Vagina (tissue), 2 donors: ENCODE measurements around the gene MAP4K1. TPM values are rescaled to one million over a fixed set of nuclear protein-coding genes. Genes with fewer than 3 reads are reported as not detected.
A peak's percentile ranks its signal among the peaks of the same experiment; 100 is the strongest.

Source experiments
- DNase-seq, 2 donors: peaks; one replicate each; pipeline ENCODE4 v3.0.0-alpha.2; 2017; ENCODE audit errors: extremely low spot score in 2 of 2
- H3K27ac ChIP-seq: fragments of 200-600 bp; sonication (generic); one replicate; pipeline ENCODE4 v1.5.1; 2019
- H3K27me3 ChIP-seq: fragments of 200-600 bp; sonication (generic); one replicate; pipeline ENCODE4 v1.5.1; 2019
- H3K36me3 ChIP-seq, 2 donors: fragments of 200-600 bp; sonication (generic); one replicate each; pipeline ENCODE4 v1.5.1; 2017 to 2019
- H3K4me1 ChIP-seq: fragments of 200-600 bp; sonication (generic); one replicate; pipeline ENCODE4 v1.5.1; 2019
- H3K4me3 ChIP-seq, 2 donors: fragments of 200-600 bp; sonication (generic); 1 replicate in 1 of 2; 2 replicates in 1 of 2; pipeline ENCODE4 v1.5.1; 2016 to 2019
- H3K9me3 ChIP-seq: fragments of 200-600 bp; sonication (generic); one replicate; pipeline ENCODE4 v1.5.1; 2019
- POLR2A ChIP-seq, 2 donors: fragments of 450-650 bp; IDR thresholded peaks; one replicate each; pipeline ENCODE4 v1.6.1; 2017; ENCODE audit warnings: antibody characterized with exemption in 2 of 2, mild to moderate bottlenecking in 2 of 2, moderate library complexity in 2 of 2
- POLR2AphosphoS5 ChIP-seq, 2 donors: sonication (generic); formaldehyde crosslinking; IDR thresholded peaks; one replicate each; pipeline ENCODE4 v1.9.0; 2017; ENCODE audit warnings: antibody characterized with exemption in 2 of 2, mild to moderate bottlenecking in 2 of 2, low read depth in 1 of 2; ENCODE audit not compliant: insufficient read depth in 1 of 2
- intact Hi-C: fragments of 100-400 bp; cut with DNase I; formaldehyde crosslinking; loops from one replicate; pipeline ENCODE4 v1.15.1; 2023
- total RNA-seq: library from RNA; depleted of rRNA; stranded (reverse); fragments of >200 nt; gene quantifications from one replicate; pipeline ENCODE4 v1.2.3, GENCODE V29; 2016
- TF ChIP-seq, protein P1 (sequence below), 3 experiments: fragments of 450-650 bp in 2 of 3; fragments of 200-600 bp in 1 of 3; sonication (generic) in 1 of 3; IDR thresholded peaks; one replicate each; pipeline ENCODE4 v1.5.1; 2017 to 2019; ENCODE audit warnings: antibody characterized with exemption in 3 of 3, mild to moderate bottlenecking in 2 of 3, moderate library complexity in 2 of 3

Gene MAP4K1
- total RNA-seq, 1 donor from 2014 or later: 47.9 TPM

DNA sequence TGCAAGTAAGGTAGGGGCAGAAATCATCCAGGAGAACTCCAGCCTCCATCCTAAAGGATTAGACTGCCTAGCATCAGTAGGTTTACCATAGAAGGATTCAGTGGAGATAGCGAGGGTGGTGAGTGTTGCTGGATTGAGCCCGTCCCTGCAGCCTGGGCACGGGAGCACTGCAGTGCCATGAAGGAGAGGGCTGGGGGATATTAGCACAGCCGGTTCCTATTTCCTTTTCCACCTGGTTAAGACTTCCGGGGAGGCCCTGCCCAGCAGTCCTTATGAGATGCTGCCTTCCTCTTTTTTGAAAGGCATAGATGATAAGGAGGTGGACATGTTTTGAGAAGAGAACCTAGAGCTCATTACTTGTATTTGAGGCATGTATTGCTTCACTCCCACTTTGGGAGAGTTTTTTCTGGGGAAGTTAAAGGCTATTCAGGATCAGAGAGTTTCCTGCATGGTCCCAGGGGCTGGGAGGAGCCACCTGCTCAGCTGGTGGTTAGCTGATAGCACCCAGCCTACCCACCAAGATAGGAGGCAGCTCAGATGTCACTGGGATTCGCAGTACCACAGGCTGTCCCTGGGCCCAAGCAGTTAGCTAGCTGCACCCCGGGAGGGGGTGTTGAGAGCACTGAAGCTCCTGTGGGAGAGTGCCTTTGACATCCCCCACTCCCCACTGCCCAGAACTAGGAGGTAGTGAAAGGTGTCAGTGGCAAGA lies 46.9 kb upstream of the MAP4K1 start:
- DNase-seq: no peak
- no peaks in the 10 kb centered on the region for H3K36me3 ChIP-seq
- no peaks in the 10 kb centered on the region for H3K9me3 ChIP-seq
- H3K27ac ChIP-seq: peak overlapping the region; percentile 97
- TF ChIP-seq POLR2AphosphoS5 (IDR thresholded peaks at IDR 0.05; ENCODE audit: insufficient read depth in 1 of 2, low read depth in 1 of 2) (no peak), POLR2A (IDR thresholded peaks at IDR 0.05) (no peak)
- TF ChIP-seq, protein P1, sequence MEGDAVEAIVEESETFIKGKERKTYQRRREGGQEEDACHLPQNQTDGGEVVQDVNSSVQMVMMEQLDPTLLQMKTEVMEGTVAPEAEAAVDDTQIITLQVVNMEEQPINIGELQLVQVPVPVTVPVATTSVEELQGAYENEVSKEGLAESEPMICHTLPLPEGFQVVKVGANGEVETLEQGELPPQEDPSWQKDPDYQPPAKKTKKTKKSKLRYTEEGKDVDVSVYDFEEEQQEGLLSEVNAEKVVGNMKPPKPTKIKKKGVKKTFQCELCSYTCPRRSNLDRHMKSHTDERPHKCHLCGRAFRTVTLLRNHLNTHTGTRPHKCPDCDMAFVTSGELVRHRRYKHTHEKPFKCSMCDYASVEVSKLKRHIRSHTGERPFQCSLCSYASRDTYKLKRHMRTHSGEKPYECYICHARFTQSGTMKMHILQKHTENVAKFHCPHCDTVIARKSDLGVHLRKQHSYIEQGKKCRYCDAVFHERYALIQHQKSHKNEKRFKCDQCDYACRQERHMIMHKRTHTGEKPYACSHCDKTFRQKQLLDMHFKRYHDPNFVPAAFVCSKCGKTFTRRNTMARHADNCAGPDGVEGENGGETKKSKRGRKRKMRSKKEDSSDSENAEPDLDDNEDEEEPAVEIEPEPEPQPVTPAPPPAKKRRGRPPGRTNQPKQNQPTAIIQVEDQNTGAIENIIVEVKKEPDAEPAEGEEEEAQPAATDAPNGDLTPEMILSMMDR (IDR thresholded peaks at IDR 0.05): no peak
- intact Hi-C loops: no loop called here
- H3K4me3 ChIP-seq: no peak overlapping the region
- H3K27me3 ChIP-seq: no peaks in the 10 kb centered on the region
- H3K4me1 ChIP-seq: peaks cover 100% of the 10 kb centered on the region

DNA sequence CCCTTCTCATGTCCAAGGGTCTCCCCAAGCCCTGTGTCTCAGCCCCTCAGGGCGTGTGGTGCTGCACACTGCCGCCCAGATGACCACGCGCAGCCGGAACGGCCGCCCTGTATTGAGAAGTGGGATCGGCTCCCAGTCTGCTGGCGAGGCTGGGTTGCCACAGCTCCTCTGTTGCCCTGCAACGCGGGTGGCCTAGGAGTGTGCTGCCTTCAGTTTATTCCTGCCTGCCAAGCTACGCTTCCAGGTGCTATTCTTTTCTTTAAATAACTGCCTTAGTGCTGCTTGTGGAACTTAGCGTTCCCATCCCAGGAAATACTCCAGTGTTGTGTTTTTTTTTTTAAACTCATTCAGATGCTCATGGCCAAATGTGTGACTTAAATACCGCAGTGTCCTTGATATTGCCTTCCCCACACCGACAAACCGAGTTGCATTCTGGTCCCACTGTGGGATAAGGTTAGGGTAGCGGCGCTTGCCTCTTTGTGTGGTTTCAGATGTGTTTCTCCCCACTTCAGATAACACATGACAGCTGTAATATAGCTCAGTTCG lies 46.3 kb upstream of the MAP4K1 start:
- no peak for DNase-seq

DNA sequence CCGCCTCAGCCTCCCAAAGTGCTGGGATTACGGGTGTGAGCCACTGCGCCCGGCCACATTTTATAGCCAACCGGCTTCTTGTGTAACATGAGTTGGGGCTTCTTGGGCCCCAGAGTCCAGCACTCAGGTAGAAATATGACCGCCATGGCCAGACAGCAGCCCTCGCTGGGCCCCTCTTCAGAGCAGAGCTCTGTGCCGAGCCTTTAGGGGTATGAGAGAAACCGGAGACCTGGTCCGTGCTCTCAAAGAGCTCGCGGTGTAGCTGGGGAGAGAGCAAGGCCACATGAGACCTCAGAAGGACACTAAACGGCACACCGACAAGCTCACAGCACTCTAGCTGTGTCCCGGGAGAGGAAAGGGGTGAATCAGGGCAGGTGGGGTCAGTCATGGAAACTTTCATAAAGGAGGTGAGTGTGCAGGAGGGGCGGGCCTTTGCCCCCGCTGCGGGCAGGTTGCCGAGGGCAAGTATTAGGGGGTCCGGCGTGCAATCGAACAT lies 45.5 kb upstream of the MAP4K1 start:
- TF ChIP-seq POLR2AphosphoS5 (IDR thresholded peaks at IDR 0.05; ENCODE audit: insufficient read depth in 1 of 2, low read depth in 1 of 2): peak in 1 of 2 donors; percentile 19
- TF ChIP-seq, protein P1 (IDR thresholded peaks at IDR 0.05): no peak
- no peak for DNase-seq
- Histone ChIP-seq H3K4me1 (peaks cover 100% of the 10 kb centered on the region), H3K4me3 (peak overlapping the region in 1 of 2 donors; percentile 27), H3K27ac (peak overlapping the region; percentile 97), H3K36me3 (no peaks in the 10 kb centered on the region), H3K9me3 (no peaks in the 10 kb centered on the region), H3K27me3 (no peaks in the 10 kb centered on the region)
- intact Hi-C loops: no loop called here

More for the DNA sequence above, 46.3 kb upstream of the MAP4K1 start:
- H3K9me3 ChIP-seq: no peaks in the 10 kb centered on the region
- peak overlapping the region in 1 of 2 donors; percentile 27 for H3K4me3 ChIP-seq
- H3K27me3 ChIP-seq: no peaks in the 10 kb centered on the region
- intact Hi-C loops: no loop called here
- H3K27ac ChIP-seq: peak overlapping the region; percentile 97
- no peaks in the 10 kb centered on the region for H3K36me3 ChIP-seq
- TF ChIP-seq POLR2AphosphoS5 (IDR thresholded peaks at IDR 0.05; ENCODE audit: insufficient read depth in 1 of 2, low read depth in 1 of 2) (peak; percentile 71 to 80), POLR2A (IDR thresholded peaks at IDR 0.05) (no peak)
- H3K4me1 ChIP-seq: peaks cover 100% of the 10 kb centered on the region

DNA sequence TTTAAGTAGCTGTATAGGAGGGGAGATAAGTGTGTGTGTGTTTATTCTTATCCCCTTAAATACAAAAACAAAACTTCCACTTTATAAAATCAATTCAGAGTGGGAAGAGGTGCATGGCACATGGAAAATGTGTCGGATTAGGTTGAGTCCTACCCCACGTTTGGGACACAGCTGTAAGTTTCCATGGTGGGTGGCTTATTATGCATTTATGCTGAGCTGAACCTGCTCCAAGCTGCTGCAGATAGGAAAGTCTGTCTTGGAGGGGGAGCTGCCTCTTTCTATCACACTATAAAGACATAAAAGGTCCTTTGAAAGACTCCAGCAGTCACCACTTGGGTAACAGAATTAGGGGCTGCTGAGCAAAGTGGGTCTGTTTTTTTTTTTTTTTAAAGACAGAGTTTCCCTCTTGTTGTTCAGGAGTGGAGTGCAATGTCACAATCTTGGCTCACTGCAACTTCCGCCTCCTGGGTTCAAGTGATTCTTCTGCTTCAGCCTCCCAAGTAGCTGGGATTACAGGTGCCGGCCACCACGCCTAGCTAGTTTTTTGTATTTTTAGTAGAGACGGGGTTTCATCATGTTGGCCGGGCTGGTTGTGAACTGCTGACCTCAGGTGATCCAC lies 44.9 kb upstream of the MAP4K1 start:
- intact Hi-C loops: no loop called here
- H3K4me3 ChIP-seq: peak overlapping the region in 1 of 2 donors; percentile 27

DNA sequence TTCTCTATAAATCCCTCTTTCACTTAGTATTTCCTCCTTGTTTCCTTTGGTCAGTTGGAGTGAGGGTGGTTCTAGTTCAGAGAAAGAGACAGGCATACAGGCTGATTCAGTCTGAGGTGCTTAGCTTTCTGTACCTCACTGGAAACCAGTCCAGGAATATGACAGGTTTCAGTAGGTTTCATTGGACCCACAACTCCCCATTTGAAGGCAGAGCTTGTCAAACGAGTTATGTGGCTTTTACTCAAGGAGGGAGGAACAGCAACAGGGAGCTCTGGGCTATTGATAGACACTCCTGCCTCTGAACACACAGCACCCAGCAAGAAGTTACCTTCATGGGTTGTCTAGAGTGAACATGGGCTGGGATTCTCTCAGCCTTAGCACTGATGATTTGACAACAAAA lies 44.2 kb upstream of the MAP4K1 start:
- Histone ChIP-seq H3K4me1 (peaks cover 100% of the 10 kb centered on the region), H3K27ac (peak overlapping the region; percentile 97), H3K27me3 (no peaks in the 10 kb centered on the region), H3K9me3 (no peaks in the 10 kb centered on the region), H3K36me3 (no peaks in the 10 kb centered on the region), H3K4me3 (no peak overlapping the region)
- DNase-seq: no peak
- no peak for TF ChIP-seq POLR2A (IDR thresholded peaks at IDR 0.05)
- TF ChIP-seq POLR2AphosphoS5 (IDR thresholded peaks at IDR 0.05; ENCODE audit: insufficient read depth in 1 of 2, low read depth in 1 of 2): peak in 1 of 2 donors; percentile 77
- TF ChIP-seq, protein P1 (IDR thresholded peaks at IDR 0.05): no peak
- intact Hi-C loops: no loop called here

More for the DNA sequence above, 44.9 kb upstream of the MAP4K1 start:
- no peaks in the 10 kb centered on the region for H3K9me3 ChIP-seq
- no peak for TF ChIP-seq POLR2A (IDR thresholded peaks at IDR 0.05)
- TF ChIP-seq, protein P1 (IDR thresholded peaks at IDR 0.05): no peak
- no peak for TF ChIP-seq POLR2AphosphoS5 (IDR thresholded peaks at IDR 0.05; ENCODE audit: insufficient read depth in 1 of 2, low read depth in 1 of 2)
- H3K4me1 ChIP-seq: peaks cover 100% of the 10 kb centered on the region
- H3K27me3 ChIP-seq: no peaks in the 10 kb centered on the region
- no peaks in the 10 kb centered on the region for H3K36me3 ChIP-seq
- DNase-seq: no peak
- H3K27ac ChIP-seq: peak overlapping the region; percentile 97
